Measurements from ENCODE around the gene LONRF3. TPM values are rescaled to one million over a fixed set of nuclear protein-coding genes. Genes with fewer than 3 reads are reported as not detected.

Gene LONRF3
- total and polyA plus RNA-seq, 8 donors: 1.4 to 7.1 (median 3.6) TPM

GRCh38 chrX:118974908-118975671 is 672 bp downstream of the LONRF3 start:
- DNase-seq: peak; percentile 35 to 77 (median 58)
- ATAC-seq: peak; percentile 31 to 59 (median 52)
- H3K9me3 ChIP-seq: no peaks in the 10 kb centered on the region
- no peak for FAIRE-seq
- H3K4me1 ChIP-seq: no peaks in the 10 kb centered on the region
- H3K36me3 ChIP-seq: no peaks in the 10 kb centered on the region
- peaks cover 0 to 7% (median 0%) of the 10 kb centered on the region in 4 donors for H3K27me3 ChIP-seq
- intact Hi-C loops (cut with DNase I): no loop called here
- H3K27ac ChIP-seq: peak overlapping the region; percentile 50 to 73 (median 66)
- 0 to 43% methylated on average over 82 of the region's 82 CpGs for WGBS, 2 donors
- H3K4me3 ChIP-seq: peak overlapping the region; percentile 21 to 52 (median 35)
- TF ChIP-seq CTCF (IDR thresholded peaks at IDR 0.05): no peak

GRCh38 chrX:118975831-118976598 is 1.6 kb downstream of the LONRF3 start:
- Histone ChIP-seq H3K27me3 (peaks cover 0 to 7% (median 0%) of the 10 kb centered on the region in 4 donors), H3K4me3 (peak overlapping the region in 3 of 4 donors; percentile 24 to 52 (median 46)), H3K27ac (peak overlapping the region; percentile 29 to 73 (median 60)), H3K9me3 (no peaks in the 10 kb centered on the region), H3K4me1 (no peaks in the 10 kb centered on the region), H3K36me3 (no peaks in the 10 kb centered on the region)
- DNase-seq (peak; percentile 71 to 85 (median 79)), FAIRE-seq (no peak), ATAC-seq (peak; percentile 63 to 73 (median 68))
- TF ChIP-seq CTCF (IDR thresholded peaks at IDR 0.05): no peak
- 1 to 35% methylated on average over 58 to 60 of the region's 64 CpGs for WGBS, 2 donors
- intact Hi-C loops (cut with DNase I): no loop called here

GRCh38 chrX:118976599-118977340 is 2.4 kb downstream of the LONRF3 start:
- Histone ChIP-seq H3K9me3 (no peaks in the 10 kb centered on the region), H3K4me1 (no peaks in the 10 kb centered on the region), H3K36me3 (no peaks in the 10 kb centered on the region), H3K27me3 (peaks cover 0 to 3% (median 0%) of the 10 kb centered on the region in 4 donors), H3K4me3 (peak overlapping the region in 3 of 4 donors; percentile 23 to 52 (median 46)), H3K27ac (peak overlapping the region; percentile 29 to 73 (median 60))
- WGBS, 2 donors: 7 to 46% methylated on average over 17 of the region's 17 CpGs
- no peak for TF ChIP-seq CTCF (IDR thresholded peaks at IDR 0.05)
- FAIRE-seq (no peak), DNase-seq (peak; percentile 51 to 90 (median 74)), ATAC-seq (peak; percentile 38 to 60 (median 51))
- intact Hi-C loops (cut with DNase I): no loop called here

- WGBS, 2 donors: 71 to 81% methylated on average over 3 of the region's 3 CpGs
- no peaks in the 10 kb centered on the region for H3K36me3 ChIP-seq
- no peak for ATAC-seq
- intact Hi-C loops (cut with DNase I): no loop called here
- DNase-seq: no peak
- H3K27ac ChIP-seq: no peak overlapping the region
- no peak for TF ChIP-seq CTCF (IDR thresholded peaks at IDR 0.05)
- H3K9me3 ChIP-seq: no peaks in the 10 kb centered on the region
- no peak for FAIRE-seq
- no peak overlapping the region for H3K4me3 ChIP-seq
- H3K27me3 ChIP-seq: no peaks in the 10 kb centered on the region
- H3K4me1 ChIP-seq: no peaks in the 10 kb centered on the region
Measured at GRCh38 chrX:118977424-118977823, 3.0 kb downstream of the LONRF3 start.
